HG02623 (cell line): ENCODE results near the gene NCKAP5.

Experiments
- ATAC-seq: cut with Tn5 transposase; IDR thresholded peaks from one replicate; pipeline ENCODE4 v1.9.1; 2021; ENCODE audit warnings: moderate library complexity; ENCODE audit not compliant: unreplicated experiment

NCKAP5 gene

DNA sequence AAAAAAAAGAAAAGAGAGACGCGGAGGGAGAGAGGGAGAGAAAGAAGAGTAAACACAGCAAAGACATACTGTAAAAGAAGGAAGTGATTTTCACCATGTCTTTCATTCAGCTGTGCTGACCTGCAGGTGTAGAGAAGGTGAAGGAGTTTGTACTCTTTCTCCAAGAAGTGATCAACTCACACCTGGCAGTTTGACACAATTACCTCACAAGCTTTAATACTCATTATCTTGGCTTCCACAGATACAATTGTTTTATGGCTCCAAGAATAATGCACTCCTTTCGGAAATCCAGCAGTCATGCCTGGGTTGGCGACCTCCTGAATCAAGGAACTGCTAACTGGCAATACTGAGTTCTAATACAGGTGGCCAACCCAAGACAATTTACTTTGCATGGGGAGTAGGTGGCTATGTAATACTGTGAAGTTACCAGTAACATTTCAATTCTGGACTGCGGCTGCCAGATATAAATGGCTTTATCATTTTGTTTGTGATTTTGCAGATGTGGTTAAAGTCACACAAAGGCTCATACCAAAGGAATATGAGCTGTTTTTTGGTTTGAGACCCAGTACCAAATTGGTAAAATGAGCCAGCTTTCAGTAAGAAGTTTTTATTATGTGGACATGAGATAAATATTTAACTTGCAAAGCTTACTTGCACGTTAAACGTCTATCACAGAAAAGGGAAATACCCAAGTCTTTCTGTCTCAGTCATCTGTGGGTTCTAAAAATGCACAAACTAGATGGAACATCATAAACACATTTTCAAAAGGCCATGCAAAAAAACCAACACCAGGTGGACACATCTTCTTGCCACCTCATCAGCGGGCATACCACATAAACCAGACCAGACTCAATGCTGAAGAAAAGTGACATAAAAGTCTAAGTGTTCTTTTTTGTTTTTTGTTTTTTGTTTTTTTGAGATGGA is 69.3 kb downstream of the NCKAP5 start:
- peak; percentile 71 for ATAC-seq

DNA sequence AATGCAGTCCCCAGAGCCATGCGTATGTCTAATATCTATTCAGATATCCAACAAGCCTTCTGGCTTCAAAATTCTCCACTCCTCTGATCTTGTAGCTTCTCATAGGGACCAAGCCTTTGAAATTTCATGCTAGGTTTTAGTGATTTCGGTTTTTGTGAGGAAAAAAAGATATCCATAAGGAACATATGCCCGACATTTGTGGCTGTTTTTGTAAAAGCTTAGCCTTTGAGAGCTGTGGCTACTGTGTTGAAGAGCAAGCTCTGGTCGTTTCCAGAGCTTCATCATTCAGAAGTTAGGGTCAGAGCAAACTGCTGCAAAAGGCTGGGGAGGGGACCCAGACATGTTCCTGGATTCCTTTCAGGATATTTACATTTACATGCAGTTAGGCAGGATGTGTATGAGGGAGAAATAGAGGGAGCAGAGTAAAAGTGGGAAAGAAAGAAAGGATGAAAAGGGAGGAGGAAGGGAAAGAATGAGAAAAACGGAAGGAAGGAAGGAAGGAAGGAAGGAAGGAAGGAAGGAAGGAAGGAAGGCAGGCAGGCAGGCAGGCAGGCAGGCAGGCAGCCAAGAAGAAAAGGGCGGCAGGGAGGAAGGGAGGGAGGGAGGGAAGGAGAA is 70.2 kb downstream of the NCKAP5 start:
- ATAC-seq = no peak

DNA sequence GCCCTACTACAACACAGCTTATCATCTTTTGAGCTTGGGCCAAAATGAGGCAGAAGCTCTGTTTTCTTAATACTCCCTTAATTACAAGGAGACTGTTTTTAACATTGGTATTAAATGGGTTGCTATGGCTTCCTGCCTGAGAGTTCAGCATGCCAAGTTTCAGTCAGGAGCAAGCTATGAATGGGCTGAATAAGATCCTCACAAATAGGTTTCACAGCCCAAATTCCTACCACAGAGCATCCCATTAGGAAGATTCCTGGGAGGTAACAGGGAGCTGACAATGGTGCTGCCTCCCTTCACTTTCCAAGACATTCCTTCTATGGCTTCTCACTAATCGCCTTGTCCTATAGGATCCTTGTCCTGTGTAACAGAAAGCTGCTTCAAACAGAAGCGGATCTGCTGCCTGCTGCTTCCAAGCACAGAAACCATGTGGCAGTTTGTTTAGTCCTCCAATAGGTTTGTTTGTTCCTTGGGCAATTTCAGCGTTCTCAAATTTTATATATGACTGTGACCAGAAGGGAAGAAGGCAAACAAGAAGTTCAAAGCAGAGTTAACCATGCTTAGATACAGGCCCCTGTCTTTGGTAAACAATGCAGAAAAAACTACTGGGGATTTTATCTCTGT is 70.9 kb downstream of the NCKAP5 start:
- no peak for ATAC-seq

DNA sequence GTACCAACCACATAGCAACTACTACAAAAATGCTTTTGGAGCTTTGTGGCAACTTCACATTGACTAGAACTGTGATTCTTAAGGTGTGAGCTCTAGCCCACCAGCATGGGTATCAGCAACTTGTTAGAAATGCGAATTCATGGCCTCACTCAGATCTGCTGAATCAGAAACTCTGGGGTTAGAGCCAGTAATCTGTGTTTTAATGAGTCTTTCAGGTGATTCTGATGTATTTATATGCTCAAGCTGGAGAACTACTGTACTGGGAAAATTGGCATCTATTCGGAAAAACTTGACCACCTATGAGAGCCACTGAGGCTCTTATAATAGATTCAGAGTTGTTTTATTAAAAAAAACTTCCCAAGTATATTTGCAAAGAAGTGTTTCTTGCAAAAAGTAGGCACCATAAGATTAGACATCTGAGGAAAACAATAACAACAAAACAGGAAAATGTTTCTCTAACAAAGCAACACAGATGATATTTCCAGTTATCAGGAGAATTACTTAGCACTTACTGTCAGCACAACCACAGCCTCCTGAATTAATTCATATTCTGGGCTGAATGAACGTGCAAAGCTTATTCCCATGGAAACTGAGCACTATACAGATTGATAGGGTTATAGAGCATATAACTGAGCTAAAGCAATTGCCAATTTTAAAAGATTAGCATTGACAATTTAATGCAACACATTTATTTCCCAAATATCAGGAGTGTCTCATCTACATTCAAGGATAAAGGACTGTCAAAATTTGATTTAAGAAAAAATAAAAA is 71.6 kb downstream of the NCKAP5 start:
- no peak for ATAC-seq

DNA sequence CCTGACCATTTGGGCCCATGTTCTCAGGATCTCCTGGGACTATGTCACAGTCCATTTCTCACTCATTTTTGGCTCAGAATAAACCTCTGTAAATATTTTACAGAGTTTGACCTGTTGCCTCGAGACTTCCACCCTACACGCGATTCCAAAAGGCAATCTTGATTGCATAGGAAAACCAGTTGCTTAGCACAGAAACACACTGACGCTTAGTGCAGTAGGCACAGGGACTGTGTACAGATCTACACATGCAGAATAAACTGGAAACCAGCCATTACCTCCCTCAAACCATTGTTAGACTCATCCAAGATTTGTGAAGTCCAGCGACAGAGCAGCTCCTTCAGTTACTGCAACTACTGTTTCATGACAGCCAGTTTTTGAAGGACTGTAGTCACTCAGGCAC is 73.0 kb downstream of the NCKAP5 start:
- no peak for ATAC-seq

DNA sequence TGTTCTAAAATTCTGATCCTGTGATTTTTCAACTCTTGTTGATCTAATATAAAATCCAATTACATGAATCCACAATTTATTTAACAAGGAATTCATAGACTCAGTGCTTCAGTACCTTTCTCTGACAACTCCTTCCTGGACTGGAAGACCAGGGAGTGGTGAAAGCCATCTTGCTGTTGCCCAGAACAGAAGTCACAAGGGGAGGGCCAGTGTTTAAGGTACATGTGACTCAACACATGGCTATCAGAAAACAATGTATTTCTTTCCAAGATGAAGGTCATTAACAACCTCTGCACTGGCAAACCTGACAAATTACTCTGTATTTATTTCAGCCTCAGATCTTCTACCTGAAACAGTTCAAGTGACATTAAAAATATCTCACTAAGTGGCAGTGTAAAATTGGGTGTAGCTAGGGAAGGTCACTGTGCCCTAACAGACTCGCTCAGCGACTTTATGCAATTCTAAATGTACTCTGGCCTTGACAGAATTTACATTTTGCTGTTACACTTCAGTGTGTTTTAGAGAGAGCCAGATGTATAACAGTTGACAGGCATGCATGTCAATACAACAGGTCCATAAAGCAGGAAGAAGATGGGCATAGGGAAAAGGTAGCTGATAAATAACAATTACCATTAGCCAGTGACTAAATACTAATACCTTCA is 75.4 kb downstream of the NCKAP5 start:
- no peak for ATAC-seq

DNA sequence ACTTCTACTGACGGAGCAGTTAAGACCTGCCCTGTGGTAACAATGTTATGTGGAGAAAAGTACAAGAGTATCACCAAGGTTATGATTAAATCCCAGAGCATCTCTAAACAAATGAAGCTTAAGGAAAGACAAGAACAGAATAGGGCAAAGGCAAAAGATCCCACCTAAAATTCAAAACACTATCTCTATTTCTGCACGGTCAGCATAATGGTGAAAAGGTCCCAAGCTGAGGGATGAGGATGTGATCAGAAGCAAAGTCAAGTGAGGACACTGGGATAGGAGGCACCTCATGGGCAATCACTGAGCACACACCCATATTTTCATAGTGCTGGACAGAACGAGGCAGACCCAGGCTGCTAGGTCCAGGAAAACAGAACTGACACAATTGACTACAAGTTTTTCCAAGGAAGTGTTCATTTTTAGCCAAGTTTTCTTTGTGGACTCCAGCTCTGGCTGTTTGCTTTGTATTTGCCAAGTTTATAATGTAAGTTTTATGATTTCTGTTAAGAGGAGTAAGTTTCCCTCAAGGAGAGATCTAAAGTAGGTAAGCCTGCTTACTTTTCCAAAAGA is 77.8 kb downstream of the NCKAP5 start:
- no peak for ATAC-seq

DNA sequence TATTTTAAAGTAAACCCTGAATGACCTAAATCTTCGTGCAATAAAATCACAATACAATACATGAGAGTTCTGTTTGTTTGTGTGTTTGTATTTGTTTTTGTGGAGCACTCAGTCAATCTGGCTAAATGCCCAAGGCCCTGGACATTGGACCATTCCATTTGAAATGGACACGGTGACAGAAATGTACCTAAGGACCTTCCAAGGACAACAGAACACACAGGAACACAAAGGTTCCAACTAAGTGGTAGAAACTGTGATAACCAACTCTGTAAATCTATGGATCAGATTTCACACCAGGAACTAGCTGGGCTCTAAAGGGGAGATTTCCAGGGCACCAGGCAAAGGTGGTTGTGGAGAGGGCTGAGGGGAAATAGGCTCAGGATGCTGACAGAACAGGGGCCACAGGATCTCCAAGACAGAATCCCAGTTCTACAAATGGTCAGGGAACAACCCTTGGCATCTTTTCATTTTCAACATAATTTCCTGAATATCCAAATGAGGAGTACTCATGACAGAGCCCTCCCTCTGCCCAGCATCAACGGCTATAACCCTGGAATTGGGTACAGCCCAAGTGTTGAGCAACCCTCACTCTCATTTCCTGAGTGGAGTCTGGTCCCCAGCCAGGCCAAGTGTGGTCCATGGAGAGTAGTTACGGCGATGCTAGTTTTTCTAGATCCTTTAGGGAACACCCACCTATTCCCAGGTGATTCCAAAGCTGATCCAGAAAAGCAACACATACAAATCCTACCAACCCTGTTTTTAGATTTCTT is 78.4 kb downstream of the NCKAP5 start:
- no peak for ATAC-seq

DNA sequence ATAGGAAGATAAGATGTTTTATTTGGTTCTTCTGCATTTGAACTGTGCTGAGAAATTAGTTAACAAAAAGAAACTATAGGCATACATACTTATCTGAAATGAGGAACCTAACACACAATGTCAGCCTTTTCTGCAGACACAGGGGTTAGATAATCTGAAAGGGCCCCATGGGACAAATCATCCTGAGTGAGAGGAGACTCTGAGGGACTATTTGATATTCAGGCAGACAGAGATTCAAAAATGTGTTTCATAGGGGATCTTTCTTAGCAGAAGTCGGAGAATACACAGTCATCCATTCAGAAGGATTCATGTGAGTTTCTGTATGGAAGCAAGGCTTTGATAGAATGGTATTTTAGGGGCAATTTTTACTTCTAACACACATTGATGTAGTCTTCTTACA is 79.1 kb downstream of the NCKAP5 start:
- ATAC-seq = no peak

DNA sequence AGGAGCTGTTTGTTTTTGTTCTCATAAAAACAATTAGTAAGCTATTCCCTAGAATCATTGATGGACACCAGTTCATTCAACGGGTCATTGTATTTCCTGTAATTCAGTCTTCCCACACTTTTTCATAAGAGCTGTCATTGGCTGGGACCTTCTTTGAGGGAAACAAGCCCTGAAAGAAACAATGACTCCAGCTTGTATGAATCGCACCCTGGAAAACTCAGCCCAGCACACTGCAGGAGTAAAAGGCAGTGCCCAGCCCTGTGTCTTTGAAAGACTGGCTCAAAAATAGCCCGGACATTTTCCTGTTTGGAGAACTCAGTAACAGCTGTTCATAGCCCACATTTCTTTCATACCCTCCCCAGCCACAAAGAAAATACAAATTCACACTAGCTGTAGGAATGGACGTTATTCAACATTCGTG is 81.5 kb downstream of the NCKAP5 start:
- ATAC-seq = no peak

DNA sequence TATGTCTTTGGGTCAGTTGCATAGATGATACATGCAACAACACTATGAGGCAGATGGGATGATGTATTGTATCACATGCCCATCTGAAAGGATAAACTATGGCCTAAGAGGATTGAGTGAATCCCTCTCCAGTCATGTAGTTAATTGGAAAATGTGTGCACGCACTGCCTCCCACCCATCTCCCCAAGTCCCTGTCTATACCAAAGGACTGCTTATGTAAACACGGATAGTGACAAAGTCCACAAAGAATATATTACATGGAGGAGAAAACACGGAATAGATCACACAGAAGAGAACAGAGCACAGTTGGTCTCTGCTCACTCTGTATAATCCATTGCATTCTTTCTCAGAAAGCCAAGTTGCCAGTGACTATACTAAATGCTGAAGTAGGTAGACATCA is 82.4 kb downstream of the NCKAP5 start:
- ATAC-seq = no peak

DNA sequence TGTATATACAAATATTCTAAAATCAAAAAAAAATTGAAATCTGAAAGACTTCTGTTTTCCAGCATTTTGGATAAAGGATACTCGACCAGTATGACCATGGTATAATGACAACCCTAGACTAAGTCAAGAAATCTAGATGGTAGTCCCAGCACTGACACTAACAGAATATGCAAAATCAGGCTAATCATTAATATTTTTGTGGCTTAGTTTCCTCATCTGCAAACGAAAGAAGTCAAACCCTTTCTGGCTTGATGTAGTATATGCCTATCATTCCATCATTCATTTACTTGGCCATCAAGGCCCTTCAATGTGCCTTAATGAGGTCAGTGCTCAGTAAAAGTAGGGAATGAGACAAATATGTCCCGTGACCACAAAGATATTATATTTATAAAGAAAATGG is 83.5 kb downstream of the NCKAP5 start:
- no peak for ATAC-seq

DNA sequence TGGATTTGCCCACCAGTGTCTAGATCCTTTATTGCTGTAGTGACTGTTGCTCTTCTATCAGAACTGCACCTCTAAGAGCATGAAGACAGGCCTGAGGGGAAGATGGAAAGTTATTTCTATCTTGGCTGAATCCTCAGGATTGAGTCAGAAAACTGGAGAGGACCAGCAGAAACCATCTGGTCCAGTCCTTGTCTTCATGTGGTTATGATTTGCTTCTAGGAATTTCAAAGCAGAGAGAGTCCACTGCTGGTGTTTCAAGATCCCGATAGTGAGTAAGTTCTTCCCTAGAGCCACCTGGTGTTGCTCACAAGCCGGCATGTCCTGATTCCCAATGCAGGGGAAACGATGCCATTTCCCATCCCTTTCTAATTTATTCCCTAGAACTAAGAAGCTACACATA is 84.2 kb downstream of the NCKAP5 start:
- no peak for ATAC-seq

DNA sequence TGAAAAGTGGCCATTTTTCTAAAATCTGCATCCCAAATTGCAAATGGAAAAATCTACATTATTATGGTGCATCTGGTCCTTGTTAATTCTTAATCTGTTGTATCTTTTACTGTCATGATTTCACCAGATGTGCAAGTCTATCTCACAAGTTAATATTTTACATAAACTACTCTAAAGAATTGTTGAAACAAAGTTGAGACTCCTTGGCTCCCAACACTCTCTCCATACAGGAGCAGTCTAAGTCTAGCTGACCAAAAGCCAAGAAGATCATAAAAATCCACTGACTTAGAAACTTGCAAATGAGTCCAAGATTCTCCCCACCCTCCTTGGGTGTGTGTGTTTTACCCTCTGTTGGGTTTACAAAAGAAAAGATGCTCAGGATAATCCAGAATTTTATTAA is 85.1 kb downstream of the NCKAP5 start:
- ATAC-seq = no peak

DNA sequence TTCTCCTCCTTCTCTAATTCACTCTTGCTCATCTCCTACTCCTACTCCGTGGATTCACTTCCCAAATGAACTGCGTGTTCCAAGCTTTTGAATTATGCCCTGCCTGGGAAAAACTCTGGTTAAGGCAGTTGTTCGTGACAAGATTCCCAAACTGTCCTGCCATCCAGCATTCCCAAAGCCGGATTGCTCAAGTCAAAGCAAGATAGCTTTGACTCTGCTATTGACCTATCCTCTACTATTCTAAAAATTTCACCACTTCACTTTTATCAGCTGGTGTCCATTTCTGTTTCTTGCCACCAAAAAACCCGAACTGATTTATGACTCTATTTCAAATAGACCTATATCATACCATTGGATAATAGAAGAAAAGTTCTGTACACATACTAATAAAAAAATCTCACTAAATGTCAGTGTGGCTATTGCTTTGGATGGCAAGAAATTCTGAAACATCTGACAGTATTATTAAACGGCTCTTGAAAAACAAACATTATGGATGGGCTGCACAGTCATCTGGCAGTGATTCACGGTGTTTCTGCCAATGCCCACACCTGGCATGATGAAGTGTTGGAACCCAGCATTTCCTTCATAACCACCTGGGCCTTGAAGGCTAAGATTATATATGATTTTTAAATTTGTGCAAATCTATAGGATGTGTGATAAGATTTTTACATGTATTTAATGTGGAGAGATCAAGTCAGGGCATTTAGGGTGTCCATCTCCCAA is 87.4 kb downstream of the NCKAP5 start:
- ATAC-seq = no peak

DNA sequence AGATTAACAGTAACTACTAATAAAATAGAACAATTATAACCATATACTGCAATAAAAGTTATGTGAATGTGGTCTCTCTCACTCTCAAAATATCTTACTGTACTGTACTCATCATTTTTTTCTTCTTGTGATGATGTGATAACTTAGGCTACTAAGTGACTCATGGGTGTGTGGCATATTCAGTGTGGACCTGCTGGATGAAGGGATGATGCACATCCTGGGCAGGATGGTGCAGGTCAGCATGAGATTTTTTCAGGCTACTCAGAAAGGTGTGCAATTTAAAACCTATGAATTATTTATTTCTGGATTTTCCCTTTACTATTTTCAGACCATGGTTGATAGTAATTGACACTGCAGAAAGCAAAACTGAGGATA is 90.7 kb downstream of the NCKAP5 start:
- ATAC-seq = no peak

DNA sequence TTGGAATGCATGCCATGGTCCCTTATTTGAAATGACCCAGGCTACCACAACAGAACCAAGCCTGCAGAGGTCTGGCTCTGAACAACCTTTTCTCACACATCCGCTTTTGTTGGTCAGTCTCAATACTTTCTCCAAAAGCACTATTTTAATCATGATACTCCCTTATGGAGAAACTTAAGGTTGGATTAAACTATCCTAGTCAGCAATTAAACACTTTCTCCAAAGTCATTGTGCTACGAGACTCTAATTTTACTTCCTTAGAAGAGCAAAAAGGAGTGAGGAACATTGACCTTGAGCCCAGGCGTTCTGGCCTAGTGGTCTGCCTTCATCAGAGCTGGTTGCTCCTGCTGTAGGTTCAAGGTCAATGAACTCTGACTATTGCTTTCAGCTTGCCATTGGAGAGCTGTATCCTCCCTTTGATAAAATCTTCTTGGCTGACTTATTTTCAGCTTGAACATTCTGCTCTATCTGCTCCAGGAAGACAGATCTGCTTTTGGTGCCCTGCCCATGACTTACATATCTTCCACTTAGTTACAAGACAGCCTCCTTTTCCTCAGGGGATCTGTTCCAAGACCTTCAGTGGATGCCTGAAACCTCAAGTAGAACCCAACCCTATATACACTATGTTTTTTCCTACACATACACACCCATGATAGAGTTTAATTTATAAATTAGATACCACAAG is 91.2 kb downstream of the NCKAP5 start:
- no peak for ATAC-seq

DNA sequence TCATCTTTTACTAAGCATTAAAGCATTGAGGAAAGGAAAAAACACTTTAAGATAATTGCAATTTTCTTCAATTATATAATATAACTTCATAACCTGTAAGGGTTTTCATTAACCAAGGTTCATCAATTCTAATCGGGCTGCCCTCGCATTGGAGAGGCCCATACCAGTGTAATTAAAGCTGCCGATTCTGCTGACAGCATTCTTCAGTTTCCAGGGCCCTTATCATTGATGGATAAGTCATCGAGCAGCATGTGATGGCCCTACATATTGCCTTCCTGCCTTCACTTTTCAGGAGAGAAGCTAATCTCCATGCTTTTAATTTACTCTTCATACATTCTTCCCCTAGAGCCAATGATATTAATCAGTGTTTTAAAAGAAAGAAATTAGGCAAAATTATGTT is 92.0 kb downstream of the NCKAP5 start:
- ATAC-seq = no peak

DNA sequence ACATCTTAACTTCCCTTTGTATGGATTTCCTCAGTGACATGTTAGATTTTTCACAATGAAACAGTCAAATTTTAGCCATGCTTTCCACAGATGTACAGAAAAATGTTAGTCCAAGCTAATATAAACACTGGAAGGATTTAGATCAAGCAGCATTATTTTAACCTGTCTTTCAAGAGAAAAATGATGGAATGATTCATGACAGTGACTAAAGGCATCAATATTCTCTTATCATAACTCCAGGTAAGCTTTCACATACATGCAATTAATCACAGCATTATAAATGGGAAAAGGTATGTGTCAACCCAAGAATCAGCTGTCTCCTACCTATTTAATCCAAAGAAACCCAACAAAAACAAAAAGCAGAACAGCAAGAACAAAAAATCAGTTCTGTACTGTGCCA is 92.7 kb downstream of the NCKAP5 start:
- no peak for ATAC-seq
